A549 (cell line): ENCODE measurements around the gene DAPL1.

Experiments
- CEBPB ChIP-seq, 2 experiments: fragments of >200 bp in 1 of 2; sonication (Bioruptor Twin) in 1 of 2; formaldehyde crosslinking in 1 of 2; IDR thresholded peaks; 2 replicates each; pipeline ENCODE4 v1.6.1; 2012 to 2016
- CHD4 ChIP-seq: fragments of 200-600 bp; sonication (generic); IDR thresholded peaks from 2 replicates; pipeline ENCODE4 v1.6.1; 2016; ENCODE audit warnings: antibody characterized with exemption, mild to moderate bottlenecking, borderline replicate concordance
- CTCF ChIP-seq: fragments of >200 bp; sonication (Bioruptor Twin); formaldehyde crosslinking; IDR thresholded peaks from 3 replicates; pipeline ENCODE4 v1.5.1; 2016
- EP300 ChIP-seq, 2 experiments: fragments of >200 bp; sonication (Bioruptor Twin); formaldehyde crosslinking; IDR thresholded peaks; 2 replicates in 1 of 2; 3 replicates in 1 of 2; pipeline ENCODE4 v1.6.1; 2016 to 2017
- JUNB ChIP-seq: fragments of >200 bp; sonication (Bioruptor Twin); formaldehyde crosslinking; IDR thresholded peaks from 2 replicates; pipeline ENCODE4 v1.6.1; 2016
- MAFK ChIP-seq: fragments of 450-650 bp; IDR thresholded peaks from 2 replicates; pipeline ENCODE4 v1.6.1; 2014; ENCODE audit not compliant: partially characterized antibody
- MAX ChIP-seq: IDR thresholded peaks from 2 replicates; pipeline ENCODE4 v1.6.1; 2012
- MYC ChIP-seq: IDR thresholded peaks from 2 replicates; pipeline ENCODE4 v1.6.1; 2012; ENCODE audit warnings: mild to moderate bottlenecking, inconsistent platforms, low read length, improper control_type of control experiment, borderline replicate concordance
- POLR2A ChIP-seq: IDR thresholded peaks from 2 replicates; pipeline ENCODE4 v1.6.1; 2012; ENCODE audit warnings: mild to moderate bottlenecking, low read length
- RARB ChIP-seq: fragments of 250-450 bp; sonication (Bioruptor Pico); IDR thresholded peaks from 2 replicates; pipeline ENCODE4 v1.8.0; 2021; ENCODE audit warnings: mild to moderate bottlenecking, moderate library complexity
- SMC3 ChIP-seq: fragments of >200 bp; sonication (Bioruptor Twin); formaldehyde crosslinking; IDR thresholded peaks from 3 replicates; pipeline ENCODE4 v1.6.1; 2018; ENCODE audit warnings: inconsistent platforms
- ZC3H11A ChIP-seq: fragments of 450-650 bp; IDR thresholded peaks from 2 replicates; pipeline ENCODE4 v1.6.1; 2014; ENCODE audit warnings: antibody characterized with exemption, mild to moderate bottlenecking
- ZFP36 ChIP-seq: fragments of 450-650 bp; IDR thresholded peaks from 2 replicates; pipeline ENCODE4 v1.6.1; 2014; ENCODE audit warnings: borderline replicate concordance; ENCODE audit not compliant: partially characterized antibody

GRCh38 chr2:158750458-158751125 lies 44.5 kb upstream of the DAPL1 start:
- no peak for TF ChIP-seq CTCF
- no peak for TF ChIP-seq MAFK
- TF ChIP-seq ZC3H11A = no peak
- TF ChIP-seq POLR2A = no peak
- no peak for TF ChIP-seq ZFP36
- TF ChIP-seq EP300 (IDR thresholded peaks at IDR 0.05) = no peak
- TF ChIP-seq SMC3 = no peak
- no peak for TF ChIP-seq JUNB
- no peak for TF ChIP-seq MAX
- no peak for TF ChIP-seq CHD4
- no peak for TF ChIP-seq CEBPB (IDR thresholded peaks at IDR 0.05)
- TF ChIP-seq MYC = no peak
- no peak for TF ChIP-seq RARB (CRISPR knock-in tag)
